ENCODE data around the gene CXADR. TPM values are rescaled to one million over a fixed set of nuclear protein-coding genes. Genes with fewer than 3 reads are reported as not detected.

The CXADR gene
- total and polyA plus RNA-seq, 9 of the 15 experiments (the other 6 are each of a cell fraction or from before 2014, with no cell fraction given) = 0.01 to 0.41 (median 0.14) TPM

DNA sequence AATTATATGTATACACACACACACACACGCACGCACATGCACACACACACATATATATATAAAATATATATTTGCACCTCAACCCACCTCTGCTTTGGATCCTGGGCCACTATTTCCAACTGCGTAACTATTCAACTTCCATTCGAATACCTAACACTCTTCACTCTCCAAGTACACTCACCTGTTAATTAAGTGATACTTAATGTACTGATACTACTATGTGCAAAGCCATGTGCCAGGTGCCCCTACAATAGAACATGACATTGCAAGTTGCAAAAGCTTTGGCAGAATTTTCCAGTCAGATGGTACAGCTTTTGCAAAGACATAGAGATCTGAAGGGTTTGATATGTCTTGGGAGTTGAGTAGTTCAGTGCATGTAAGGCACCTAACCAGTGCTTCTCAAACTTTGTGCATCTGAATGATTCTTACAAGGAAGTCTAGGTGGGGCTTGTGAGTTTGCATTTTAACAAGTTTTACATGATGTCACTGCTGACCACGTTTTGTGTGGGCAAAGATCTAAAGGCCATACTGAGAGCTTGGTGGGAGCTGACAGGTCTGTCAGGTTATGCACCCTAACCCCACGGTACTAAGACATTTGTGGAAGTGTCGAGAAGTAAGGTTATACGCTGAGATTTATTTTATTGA lies 7.2 kb downstream of the CXADR start (continued):
- TF ChIP-seq, protein P1, sequence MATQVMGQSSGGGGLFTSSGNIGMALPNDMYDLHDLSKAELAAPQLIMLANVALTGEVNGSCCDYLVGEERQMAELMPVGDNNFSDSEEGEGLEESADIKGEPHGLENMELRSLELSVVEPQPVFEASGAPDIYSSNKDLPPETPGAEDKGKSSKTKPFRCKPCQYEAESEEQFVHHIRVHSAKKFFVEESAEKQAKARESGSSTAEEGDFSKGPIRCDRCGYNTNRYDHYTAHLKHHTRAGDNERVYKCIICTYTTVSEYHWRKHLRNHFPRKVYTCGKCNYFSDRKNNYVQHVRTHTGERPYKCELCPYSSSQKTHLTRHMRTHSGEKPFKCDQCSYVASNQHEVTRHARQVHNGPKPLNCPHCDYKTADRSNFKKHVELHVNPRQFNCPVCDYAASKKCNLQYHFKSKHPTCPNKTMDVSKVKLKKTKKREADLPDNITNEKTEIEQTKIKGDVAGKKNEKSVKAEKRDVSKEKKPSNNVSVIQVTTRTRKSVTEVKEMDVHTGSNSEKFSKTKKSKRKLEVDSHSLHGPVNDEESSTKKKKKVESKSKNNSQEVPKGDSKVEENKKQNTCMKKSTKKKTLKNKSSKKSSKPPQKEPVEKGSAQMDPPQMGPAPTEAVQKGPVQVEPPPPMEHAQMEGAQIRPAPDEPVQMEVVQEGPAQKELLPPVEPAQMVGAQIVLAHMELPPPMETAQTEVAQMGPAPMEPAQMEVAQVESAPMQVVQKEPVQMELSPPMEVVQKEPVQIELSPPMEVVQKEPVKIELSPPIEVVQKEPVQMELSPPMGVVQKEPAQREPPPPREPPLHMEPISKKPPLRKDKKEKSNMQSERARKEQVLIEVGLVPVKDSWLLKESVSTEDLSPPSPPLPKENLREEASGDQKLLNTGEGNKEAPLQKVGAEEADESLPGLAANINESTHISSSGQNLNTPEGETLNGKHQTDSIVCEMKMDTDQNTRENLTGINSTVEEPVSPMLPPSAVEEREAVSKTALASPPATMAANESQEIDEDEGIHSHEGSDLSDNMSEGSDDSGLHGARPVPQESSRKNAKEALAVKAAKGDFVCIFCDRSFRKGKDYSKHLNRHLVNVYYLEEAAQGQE (IDR thresholded peaks at IDR 0.05; ENCODE audit: borderline replicate concordance) = no peak
- TF ChIP-seq, protein P1 (CRISPR knock-in tag; IDR thresholded peaks at IDR 0.05; ENCODE audit: low read depth) = no peak
- TF ChIP-seq ZNF274 (IDR thresholded peaks at IDR 0.05; ENCODE audit: borderline replicate concordance, low read depth, low read length) = no peak
- TF ChIP-seq, protein P2, sequence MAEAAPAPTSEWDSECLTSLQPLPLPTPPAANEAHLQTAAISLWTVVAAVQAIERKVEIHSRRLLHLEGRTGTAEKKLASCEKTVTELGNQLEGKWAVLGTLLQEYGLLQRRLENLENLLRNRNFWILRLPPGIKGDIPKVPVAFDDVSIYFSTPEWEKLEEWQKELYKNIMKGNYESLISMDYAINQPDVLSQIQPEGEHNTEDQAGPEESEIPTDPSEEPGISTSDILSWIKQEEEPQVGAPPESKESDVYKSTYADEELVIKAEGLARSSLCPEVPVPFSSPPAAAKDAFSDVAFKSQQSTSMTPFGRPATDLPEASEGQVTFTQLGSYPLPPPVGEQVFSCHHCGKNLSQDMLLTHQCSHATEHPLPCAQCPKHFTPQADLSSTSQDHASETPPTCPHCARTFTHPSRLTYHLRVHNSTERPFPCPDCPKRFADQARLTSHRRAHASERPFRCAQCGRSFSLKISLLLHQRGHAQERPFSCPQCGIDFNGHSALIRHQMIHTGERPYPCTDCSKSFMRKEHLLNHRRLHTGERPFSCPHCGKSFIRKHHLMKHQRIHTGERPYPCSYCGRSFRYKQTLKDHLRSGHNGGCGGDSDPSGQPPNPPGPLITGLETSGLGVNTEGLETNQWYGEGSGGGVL (CRISPR knock-in tag; IDR thresholded peaks at IDR 0.05) = no peak
- TF ChIP-seq, protein P3, sequence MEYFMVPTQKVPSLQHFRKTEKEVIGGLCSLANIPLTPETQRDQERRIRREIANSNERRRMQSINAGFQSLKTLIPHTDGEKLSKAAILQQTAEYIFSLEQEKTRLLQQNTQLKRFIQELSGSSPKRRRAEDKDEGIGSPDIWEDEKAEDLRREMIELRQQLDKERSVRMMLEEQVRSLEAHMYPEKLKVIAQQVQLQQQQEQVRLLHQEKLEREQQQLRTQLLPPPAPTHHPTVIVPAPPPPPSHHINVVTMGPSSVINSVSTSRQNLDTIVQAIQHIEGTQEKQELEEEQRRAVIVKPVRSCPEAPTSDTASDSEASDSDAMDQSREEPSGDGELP (CRISPR knock-in tag; IDR thresholded peaks at IDR 0.05; ENCODE audit: borderline replicate concordance) = no peak
- TF ChIP-seq, protein P4, sequence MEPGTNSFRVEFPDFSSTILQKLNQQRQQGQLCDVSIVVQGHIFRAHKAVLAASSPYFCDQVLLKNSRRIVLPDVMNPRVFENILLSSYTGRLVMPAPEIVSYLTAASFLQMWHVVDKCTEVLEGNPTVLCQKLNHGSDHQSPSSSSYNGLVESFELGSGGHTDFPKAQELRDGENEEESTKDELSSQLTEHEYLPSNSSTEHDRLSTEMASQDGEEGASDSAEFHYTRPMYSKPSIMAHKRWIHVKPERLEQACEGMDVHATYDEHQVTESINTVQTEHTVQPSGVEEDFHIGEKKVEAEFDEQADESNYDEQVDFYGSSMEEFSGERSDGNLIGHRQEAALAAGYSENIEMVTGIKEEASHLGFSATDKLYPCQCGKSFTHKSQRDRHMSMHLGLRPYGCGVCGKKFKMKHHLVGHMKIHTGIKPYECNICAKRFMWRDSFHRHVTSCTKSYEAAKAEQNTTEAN (CRISPR knock-in tag; IDR thresholded peaks at IDR 0.05) = no peak
- TF ChIP-seq FUS (optimal IDR thresholded peaks at IDR 0.05; ENCODE audit: low read depth, low read length) = no peak
- no peak for TF ChIP-seq HNRNPH1 (optimal IDR thresholded peaks at IDR 0.05; ENCODE audit: low read depth, low read length)
- no peak for TF ChIP-seq GATAD2B (IDR thresholded peaks at IDR 0.05; ENCODE audit: borderline replicate concordance)

Measured in K562 (cell line).